Daoy (cell line): ENCODE measurements around the gene CDK5RAP2. TPM values are rescaled to one million over a fixed set of nuclear protein-coding genes. Genes with fewer than 3 reads are reported as not detected.
"Not testable (repeated sequence)": the region's sequence is repeated elsewhere in the genome, so short reads cannot be mapped to it uniquely, and the experiment has no call there.

Experiments
- DNase-seq: peaks from one replicate; pipeline ENCODE4 v3.0.0-alpha.2; 2015; ENCODE audit warnings: low read depth
- total RNA-seq: library from RNA; depleted of rRNA; stranded (reverse); fragments of >200 nt; shearing (Covaris generic); gene quantifications from 2 replicates; pipeline ENCODE4 v1.2.3, GENCODE V29; 2014

The CDK5RAP2 gene
- total RNA-seq, 1 experiment from 2014 or later, result 35.8 TPM

GRCh38 chr9:120545701-120546550 lies 34.0 kb downstream of the CDK5RAP2 start:
- no peak for DNase-seq

GRCh38 chr9:120544441-120544840 lies 35.5 kb downstream of the CDK5RAP2 start:
- DNase-seq, result no peak

GRCh38 chr9:120542701-120543490 lies 37.1 kb downstream of the CDK5RAP2 start:
- DNase-seq, result no peak

DNA sequence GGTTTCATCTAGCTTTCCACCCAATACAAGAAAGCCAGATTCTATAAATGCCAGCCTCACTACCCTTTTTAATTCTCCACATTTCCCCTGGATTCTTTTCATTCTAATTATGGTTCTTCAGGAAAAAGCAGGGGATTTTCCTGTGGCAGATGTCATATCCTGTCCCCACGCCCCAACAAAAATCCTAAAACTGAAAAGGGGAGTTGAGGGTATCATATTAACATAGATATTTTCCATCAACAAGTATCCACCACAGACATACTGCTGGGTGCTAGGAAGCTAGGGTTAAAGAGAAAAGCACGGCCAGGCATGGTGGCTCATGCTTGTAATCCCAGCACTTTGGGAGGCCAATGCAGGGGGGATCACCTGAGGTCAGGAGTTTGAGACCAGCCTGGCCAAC lies 38.0 kb downstream of the CDK5RAP2 start:
- DNase-seq, result no peak

- no peak for DNase-seq
Observed at GRCh38 chr9:120539951-120540350, 40.0 kb downstream of the CDK5RAP2 start.

DNA sequence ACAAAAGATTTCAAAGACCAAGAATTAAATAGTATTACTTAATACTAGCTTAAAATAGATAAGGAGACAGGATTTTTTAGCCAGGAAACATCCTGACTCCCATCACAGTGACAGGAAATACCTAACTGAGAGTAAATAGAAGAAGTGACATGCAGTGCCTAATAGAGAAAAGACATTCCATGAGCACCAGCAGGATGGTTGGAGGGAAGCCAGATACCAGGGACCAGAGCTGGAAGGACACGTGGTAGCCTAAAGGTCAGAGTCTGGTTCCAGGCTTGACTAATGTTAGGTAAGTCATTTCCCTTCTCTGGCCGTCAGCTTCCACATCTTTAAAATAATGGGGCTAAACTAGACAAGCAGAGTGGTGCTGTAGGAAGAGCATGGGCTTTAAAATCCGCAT lies 41.6 kb downstream of the CDK5RAP2 start:
- no peak for DNase-seq

- no peak for DNase-seq
Observed at GRCh38 chr9:120536949-120537640, 42.9 kb downstream of the CDK5RAP2 start.

GRCh38 chr9:120536094-120536493 lies 43.9 kb downstream of the CDK5RAP2 start:
- no peak for DNase-seq

- DNase-seq, result no peak
Observed at GRCh38 chr9:120534266-120534665, 45.7 kb downstream of the CDK5RAP2 start.

DNA sequence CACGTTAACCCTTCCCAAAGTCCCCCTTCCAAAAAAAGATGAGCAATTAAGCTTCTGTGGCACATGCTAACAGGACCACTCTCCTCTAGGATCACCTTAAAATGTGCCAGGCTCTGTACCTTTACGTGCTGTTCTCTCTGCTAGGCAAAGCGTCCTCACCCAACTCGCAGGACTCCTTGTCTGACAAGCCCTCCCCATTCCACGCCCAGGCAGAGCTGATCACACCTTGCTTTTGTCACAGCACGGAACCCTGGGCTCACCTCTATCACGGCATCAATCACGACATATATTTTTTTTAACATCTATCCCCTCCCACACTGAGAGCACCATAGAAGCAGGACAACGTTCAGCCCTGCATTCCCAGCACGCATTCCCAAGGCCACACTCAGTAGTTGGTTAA lies 47.1 kb downstream of the CDK5RAP2 start:
- no peak for DNase-seq

- DNase-seq, result peak; percentile 27
Observed at GRCh38 chr9:120532475-120532874, 47.5 kb downstream of the CDK5RAP2 start.

- DNase-seq, result peak; percentile 19
Observed at GRCh38 chr9:120531683-120532300, 48.2 kb downstream of the CDK5RAP2 start.

- DNase-seq, result not testable (repeated sequence)
Observed at GRCh38 chr9:120530220-120530832, 49.6 kb downstream of the CDK5RAP2 start.

DNA sequence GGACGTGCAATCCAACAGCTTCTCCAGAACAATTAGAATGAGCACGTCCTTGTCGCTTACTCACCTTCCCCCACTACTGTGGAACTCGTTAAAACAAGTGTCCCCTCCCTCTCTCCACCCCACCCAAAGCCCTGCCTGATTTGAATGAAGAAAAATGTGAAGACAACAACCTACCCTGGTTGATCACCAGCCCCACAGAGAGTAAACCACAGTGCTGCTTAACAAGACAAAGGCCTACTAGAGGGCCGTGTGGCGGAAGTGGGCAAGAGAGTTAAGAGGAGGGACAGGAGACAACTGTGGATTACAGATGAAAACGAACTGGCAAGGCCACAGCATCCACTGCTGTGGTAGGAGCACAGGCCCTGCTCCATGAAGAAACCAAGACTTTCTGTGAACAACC lies 51.1 kb downstream of the CDK5RAP2 start:
- no peak for DNase-seq

DNA sequence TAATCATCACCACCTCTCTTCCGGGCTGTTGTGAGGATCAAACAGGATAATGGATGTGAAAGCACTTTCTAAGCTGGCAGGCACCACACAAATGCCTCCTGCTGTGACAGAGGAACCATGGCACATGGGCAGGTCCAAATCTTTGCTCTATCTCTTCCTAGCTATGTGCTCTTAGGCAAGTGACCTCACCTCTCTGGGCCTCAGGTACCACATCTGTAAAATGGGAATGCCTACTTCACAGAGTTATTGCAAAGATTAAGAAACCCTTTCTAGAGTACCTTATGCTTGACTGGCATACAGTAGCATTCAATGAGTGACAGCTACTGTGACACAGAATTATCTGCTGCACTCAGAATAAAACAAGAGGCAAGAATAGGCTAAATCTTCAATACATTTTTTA lies 51.6 kb downstream of the CDK5RAP2 start:
- no peak for DNase-seq

DNA sequence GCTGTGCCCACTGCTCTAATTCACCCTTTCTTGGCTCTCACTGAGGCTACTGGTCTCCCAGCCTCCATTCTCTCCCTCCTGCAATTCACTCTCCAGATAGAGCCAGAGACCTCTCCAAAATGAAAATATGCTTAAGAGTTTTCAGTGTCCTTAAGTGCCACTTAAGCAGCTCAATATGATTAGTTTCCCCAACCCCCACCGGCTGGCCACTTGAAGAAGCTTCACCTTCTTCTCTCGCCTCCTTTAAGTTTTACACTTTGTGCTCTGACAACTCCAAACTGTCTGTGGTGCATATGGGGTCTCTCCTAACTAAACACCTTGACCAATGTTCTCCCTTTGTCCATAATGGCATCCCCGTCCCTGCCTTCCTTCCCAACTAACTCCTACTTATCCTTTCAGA lies 53.4 kb downstream of the CDK5RAP2 start:
- no peak for DNase-seq

- no peak for DNase-seq
Observed at GRCh38 chr9:120524863-120525262, 55.1 kb downstream of the CDK5RAP2 start.

GRCh38 chr9:120524038-120524437 lies 55.9 kb downstream of the CDK5RAP2 start:
- DNase-seq, result no peak

DNA sequence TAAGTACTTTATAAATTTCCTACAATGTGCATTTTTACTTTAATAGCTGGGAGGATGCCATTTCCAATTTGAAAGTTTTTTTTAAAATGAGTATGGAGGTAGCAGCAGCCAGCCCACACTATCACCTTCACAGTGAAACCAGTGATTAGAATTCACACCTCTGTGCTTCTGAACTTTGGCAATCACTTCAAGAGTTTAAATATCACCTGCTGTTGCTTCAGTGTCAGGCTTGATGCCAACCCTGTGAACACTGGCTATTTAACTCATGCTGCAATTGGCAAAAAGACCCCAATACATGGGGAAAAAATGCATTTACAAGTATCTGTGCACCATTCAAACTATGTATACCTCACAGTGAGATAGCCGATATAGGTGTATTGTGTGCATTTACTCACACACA lies 57.4 kb downstream of the CDK5RAP2 start:
- no peak for DNase-seq

DNA sequence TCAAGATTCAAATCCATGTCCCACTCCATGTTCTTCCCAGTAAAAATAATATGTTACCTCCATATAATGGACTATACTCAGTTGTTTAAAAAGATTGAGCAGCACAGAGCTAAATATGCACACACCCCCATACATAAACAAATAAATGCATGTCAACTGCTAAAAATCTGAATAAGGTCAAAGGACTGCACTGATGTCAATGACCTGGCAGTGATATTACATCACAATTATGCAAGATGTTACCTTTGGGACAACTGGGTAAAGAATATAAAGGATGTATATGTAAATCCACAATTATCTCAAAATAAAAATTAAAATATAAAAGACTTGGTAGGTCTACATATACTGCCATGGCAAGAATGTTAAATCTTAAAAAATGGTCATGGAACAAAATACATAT lies 57.9 kb downstream of the CDK5RAP2 start:
- DNase-seq, result no peak

DNA sequence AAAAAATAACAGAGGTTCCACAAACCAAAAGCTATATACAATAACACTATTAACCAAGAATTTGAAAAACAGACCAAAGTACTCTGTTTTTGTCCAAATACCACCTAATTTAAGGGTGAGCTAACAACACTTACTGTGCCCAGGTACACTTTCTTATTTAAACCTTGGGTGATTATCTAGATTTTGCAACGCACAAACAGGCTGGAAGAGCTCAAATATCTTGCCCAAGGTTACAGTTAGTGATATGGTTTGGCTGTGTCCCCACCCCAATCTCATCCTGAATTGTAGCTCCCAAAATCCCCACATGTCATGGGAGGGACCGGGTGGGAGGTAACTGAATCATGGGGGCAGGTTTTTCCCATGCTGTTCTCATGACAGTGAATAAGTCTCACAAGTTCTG lies 58.9 kb downstream of the CDK5RAP2 start:
- DNase-seq, result no peak
